ENCODE results near the gene CRLF1.
A peak's percentile ranks its signal among the peaks of the same experiment; 100 is the strongest.

CRLF1 gene

DNA sequence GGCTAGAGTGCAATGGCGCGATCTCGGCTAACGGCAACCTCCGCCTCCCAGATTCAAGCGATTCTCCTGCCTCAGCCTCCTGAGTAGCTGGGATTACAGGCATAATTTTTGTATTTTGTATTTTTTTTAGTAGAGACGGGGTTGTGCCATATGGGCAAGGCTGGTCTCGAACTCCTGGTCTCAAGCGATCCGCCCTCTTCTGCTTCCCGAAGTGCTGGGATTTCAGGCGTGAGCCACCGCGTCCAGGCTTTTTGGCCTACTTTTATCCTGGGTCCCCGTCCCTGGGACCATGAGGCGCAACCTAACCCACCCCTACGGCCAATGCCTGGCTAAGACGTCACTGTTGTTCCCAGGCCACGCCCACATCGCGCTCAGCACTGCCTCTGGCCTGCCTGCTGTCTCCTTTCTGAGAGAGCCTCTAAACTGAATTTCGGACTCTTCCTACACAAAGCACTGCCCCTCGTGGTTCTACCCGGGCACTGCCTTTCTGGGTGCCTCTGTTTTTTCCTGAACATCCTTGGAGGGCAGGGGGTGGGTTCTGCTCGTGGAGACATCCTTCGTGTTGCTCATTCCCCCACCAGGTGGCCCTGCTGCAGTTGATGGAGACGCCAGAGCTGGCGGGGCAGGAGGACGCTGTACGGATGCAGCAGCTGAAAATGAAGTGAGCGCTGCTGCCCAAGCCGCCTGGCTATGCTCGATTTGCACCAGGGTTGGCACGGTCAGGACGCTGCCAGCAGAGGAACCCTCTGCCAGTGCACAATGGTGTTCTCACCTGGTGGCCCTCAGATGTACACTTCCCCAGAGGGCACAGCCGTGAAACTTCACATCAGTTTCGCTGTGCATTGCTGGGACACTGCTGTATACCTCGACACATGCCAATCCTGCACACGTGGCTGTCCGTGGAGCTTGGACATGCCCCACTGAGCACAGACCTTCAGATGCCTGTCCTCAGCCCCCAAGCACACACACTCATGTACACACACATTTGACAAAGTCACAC, 16.0 kb downstream of the CRLF1 start:
- DNase-seq, result peak; percentile 91

DNA sequence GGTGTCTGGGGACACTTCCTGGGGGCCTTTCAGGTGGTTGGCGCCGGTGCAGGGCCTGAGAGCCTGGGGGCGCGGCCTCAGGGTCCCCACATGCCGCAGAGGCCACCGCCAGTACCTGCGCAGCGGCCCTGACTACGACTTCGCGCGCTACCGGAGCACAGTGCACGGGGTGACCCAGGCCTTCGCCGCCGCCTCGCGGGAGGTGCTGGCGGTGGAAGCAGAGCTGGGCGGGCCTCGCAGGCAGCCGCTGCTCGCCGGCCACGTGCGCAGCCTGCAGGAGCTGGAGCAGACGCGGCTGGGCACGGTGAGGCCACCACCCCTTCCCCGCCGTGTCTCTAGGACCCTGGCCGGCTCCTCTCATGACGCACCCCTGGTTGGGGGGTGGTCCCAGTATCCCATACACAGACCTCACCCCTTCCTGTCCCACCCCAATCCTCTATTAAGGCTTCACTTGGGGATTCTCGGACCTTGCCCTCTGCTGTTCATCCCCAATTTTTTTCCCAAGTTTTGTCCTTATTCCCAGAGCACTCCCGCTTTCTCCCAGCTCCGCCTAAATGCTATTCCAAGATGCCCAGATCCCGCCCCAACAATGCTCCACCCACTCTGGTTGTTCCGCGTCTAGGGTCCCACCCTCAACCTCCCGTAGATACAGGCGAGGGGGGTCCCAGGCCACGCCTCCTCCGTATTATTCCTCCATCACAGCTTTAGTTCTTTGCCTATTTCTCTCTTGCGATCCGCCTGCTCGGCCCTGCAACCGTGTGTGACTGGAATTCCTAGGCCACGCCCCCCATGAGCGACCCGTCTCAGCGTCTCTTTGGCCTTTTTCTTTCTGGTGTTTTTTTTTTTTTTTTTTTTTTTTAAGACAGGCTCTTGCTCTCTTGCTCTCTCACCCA, 17.0 kb downstream of the CRLF1 start:
- DNase-seq, result peak; percentile 72

DNA sequence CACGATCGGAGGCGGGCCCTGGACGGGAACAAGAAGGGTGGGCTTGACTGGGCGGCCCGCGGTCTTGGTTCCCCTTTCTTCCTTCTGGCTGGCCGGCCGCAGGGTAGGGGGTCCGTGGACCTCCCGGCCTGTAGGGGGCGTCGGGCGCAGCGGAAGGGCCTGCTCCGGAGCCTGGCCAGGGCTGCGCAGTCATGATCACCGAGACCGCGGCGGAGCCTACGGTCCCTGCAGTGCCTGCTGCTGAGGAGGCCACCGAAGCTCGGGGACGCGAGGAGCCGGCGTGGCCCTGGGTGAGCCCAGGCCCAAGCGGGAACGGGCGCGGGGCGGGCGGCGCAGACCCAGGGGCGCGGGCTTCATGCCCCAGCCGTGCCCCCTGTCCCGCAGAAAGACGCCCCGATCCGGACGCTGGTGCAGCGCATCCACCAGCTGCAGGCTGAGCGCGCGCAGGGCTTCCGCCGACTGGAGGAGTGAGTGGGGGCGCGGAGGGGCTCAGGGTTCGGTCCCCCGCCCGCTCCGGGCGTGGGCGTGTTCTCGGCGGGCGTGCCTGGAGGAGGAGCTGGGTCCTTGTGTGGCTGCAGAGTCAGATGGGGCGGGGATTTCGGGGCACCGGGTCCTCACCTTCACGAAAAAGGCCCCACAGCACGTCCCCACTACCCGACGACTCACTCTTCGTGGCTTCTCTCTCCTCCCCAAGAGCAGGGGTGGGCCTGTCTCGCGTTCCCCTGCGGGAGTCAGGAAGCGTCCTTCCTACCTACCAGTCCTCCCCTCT, 17.8 kb downstream of the CRLF1 start, which contains the start of gene REX1BD:
TSS of gene REX1BD (plus strand) at position 188 of the 769 bp plus-strand sequence. CDS start at position 192, 4 bp downstream.
- DNase-seq, result peak; percentile 53

DNA sequence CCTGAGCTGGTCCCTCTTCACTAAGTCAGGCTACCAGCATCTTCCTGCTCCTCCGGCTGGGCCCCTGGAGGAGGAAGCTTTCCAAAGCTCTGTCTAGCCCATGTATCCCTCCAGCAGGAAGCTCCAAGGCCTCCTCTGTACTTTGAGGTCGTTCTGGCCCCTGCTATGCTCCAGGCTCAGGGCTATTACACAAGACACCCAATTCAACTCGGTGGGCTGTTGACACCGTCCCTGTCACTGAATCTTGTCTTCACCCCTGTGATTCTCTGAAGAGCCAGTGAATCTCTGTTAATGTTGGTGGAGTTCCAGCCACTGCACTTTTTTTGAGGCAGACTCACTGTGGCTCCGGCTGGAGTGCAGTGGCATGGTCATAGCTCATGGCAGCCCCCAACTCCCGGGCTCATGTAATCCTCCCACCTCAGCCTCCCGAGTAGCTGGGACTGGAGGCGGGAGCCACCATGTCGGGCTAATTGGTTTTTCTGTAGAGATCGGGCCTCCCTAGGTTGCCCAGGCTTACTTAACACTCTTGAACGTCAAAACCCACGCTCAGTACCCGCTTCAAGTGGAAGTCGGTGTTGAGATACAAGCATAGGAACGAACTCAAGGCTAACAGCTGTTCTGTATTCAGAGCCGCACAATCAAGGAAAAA, 18.5 kb downstream of the CRLF1 start:
- DNase-seq, result no peak

DNA sequence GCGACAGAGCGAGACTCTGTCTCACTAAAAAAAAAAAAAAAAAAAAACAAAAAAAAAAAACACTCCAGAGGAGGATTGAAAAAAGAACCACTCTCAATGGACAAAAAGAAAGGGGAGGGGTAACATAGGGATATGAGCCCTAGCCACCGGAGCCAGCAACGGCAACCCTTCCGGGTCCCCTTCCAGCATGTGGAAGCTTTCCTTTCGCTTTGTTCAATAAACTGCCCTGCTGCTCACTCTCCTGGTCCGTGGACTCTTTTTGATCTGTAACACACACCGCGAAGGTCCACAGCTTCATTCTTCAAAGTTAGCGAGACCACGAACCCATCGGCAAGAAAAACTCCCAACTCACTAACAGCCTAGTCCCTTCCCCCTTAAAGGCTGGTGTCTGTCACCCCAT, 19.0 kb downstream of the CRLF1 start:
- DNase-seq, result no peak

DNA sequence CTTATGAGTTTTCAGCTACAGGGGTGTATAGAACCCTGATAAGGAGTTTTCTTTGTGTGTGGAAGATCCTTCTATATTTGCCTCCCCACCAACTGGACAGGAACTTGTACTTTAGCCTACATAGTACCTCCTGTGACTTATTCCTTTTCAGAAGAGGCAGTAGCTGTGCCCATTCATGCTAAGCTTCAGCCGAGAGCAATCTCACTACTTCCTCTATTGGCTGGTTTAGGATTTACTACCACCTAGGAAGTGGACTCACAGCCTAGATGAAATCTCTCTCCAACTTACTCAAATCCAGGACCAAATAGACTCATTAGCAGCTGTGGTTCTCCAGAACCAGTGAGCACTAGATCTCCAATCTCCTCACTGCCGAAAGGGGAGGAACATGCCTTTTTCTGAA, 20.3 kb downstream of the CRLF1 start:
- no peak for DNase-seq

DNA sequence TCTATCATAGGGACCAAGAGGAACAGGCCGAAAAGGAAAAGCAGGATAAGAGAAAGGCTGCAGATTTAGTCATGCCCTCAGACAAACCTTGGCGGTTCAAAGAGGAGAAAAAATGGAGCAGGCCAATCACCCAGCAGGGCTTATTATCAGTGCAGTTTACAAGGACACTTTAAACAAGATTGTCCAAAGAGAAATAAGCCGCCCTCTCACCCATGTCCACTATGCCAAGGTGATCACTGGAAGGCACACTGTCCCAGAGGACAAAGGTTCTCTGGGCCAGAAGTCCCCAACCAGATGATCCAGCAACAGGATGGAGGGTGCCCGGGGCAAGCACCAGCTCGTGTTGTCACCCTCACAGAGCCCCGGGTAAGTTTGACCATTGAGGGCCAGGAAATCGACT, 26.3 kb downstream of the CRLF1 start:
- DNase-seq, result no peak

DNA sequence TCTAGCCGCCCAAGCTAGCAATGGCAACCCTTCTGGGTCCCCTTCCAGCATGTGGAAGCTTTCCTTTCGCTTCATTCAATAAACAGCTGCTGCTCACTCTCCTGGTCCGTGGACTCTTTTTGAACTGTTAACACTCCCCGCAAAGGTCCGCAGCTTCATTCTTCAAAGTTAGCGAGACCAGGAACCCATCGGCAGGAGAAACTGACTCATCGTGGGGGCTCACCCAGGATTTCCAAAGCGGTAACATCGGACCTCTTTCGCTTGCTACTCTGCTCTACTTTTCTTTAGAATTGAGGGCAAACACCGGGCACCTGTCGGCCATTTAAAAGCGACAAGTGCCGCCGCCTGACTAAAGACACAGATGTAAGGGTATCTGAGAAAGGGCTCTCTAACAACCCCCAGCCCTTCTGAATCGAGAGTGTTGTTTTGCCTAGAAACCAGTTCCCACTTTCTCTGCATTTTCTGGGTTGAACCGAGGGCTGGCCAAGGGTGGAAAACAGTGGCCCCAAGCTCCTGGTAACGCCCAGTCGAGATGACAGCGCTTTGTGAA, 29.2 kb downstream of the CRLF1 start:
- DNase-seq, result no peak

DNA sequence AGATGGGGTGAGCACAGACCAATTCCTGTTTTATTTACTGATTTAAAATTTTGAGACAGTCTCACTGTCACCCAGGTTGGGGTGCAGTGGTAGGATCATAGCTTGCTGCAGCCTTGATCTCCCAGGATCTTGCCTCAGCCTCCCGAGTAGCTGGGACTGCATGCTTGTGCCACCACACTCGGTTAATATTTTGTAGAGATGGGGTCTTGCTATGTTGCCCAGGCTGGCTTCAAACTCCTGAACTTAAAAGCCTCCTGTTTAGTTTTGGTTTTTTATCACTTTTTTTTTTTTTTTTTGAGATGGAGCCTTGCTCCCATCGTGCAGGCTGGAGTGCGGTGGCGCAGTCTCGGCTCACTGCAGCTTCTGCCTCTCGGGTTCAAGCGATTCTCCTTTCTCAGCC, 30.2 kb downstream of the CRLF1 start:
- no peak for DNase-seq

DNA sequence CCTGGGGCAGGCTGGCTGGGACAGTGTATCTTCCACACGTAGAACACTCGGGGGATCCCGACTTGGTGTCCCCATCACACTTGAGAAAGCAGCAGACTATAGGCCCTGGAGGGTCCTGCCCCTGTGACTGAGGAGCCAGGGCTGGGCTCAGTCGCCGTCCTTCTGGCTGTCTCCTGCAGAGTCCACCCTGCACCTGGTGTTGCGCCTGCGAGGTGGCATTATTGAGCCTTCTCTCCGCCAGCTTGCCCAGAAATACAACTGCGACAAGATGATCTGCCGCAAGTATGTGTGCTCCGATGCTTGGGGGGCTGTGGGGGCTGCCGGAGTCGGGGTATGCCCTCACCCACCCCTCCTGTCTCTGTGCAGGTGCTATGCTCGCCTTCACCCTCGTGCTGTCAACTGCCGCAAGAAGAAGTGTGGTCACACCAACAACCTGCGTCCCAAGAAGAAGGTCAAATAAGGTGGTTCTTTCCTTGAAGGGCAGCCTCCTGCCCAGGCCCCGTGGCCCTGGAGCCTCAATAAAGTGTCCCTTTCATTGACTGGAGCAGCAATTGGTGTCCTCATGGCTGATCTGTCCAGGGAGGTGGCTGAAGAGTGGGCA, 31.8 kb downstream of the CRLF1 start:
- DNase-seq, result no peak

DNA sequence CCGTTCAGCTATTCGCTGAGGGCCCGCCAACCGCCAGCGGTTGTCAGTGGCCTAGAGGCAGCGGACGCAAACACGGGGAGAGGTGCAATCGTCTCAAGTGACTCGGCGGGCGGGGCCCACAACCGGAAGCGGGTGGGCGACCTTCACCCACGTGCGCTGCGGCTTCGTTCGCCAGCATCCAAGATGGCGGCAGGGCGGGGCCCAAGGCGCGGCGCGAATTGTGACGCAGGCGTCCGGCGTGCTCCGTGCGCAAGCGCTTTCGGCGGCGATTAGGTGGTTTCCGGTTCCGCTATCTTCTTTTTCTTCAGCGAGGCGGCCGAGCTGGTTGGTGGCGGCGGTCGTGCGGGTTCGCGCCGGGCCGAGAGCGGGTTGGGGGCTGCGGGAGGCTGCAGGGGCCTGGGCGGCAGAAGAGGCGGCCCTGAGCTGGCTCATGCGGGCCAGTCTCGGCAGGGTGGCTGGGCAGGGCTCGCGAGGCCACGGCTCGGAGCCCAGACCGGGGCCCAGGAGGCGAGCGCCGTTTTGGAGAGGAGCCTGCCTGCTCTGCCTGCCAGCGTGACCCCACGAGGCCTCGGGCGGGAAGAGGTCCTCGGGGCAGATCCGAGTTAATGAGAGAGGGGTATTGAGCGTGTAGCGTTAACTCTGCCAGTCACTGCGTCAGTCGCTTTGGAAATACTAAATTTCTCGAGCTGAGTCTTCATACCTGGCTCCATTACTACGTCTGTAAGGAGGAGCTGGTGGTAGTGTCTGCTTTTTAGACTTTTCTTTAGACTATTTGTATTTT, 34.8 kb downstream of the CRLF1 start, which contains the start of gene UBA52:
TSS of gene UBA52 (plus strand) at position 294 of the 781 bp plus-strand sequence. CDS start 1,444 bp downstream, outside the sequence.
- DNase-seq, result peak; percentile 93

DNA sequence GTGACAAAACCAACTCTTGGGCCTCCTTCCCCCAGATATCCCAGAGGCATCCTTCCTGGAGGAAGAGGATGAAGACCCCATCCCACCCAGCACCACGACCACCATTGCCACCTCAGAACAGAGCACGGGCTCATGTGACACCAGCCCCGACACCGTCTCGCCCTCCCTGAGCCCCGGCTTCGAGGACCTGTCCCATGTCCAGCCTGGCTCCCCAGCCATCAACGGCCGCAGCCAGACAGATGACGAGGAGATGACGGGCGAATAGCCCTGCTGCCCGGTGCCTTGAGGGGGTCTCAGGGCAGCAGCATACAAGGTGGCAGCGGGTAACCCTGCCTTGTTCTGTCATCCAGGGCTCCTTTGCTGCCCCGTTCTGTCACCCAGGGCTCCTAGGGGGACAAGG, 38.2 kb downstream of the CRLF1 start:
- no peak for DNase-seq

DNA sequence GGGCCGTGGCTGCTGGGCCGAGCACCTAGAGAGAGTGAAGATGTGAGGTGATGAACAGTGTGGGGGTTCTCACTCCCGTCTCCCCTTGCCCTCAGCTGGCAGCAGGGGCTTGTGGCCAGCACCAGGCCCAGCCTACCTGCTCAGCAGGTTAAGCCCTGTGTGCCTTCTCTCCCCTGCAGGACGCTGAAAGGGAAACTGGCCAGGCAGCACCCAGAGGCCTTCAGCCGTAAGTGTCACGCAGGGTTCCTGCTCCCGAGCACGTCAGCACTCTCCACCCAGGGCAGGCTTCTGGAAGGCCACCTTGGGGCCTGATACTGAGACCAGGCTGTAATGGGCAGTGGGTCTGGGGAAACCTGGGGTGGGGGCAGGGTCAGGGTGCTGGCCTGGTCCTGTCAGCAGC, 39.6 kb downstream of the CRLF1 start:
- DNase-seq, result no peak

DNA sequence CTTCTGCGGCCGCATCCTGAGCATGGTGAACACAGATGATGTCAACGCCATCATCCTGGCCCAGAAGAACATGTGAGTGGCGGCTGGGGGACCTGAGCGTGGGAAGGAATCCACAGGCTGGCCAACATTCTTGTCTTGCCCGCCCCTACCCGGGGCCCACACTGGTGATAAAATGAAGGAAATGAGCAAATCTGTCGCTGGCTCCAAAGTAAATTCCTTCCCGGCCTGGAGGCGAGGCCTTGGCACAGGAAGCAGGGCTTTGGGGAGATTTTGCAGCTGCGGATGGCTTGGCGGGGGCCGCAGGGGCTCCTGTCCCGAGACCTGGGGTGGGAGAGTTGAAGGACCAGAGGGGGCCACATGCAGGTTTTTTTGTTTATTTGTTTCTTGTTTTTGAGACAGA, 44.5 kb downstream of the CRLF1 start:
- DNase-seq, result no peak

DNA sequence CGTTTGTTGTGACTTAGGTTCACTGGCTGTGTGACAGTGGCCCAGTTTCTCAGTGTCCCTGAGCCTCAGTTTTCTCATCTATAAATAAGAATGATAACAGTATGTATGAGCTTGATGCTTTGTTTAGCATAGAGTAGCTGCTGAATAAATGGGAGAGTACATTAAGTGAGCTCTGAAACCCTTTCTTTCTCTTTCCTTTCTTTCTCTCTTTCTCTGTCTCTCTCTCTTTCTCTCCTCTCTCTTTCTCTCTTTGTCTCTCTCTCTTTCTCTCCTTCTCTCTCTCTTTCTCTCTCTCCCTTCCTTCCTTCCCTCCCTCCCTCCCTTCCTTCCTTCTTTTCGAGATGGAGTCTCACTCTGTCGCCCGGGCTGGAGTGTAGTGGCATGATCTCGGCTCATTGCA, 46.9 kb downstream of the CRLF1 start:
- DNase-seq, result no peak

DNA sequence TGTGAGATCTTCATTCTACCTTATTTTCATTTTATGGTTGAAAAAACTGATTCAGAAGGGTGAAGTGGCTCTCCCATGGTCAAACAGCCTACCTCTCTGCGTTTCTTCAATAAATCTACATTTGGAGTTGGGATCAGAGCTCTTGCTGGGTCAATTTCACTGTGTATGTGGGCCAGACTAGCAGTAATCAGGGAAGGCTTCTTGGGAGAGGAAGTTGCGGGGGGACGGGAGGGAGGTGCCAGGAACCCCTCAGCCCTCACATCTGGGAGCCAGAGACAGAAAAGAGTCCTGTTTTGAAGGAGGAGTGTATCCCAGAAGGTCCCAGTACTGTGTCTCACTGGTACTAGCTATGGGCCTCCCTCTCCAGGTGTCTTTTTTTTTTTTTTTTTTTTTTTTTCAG, 48.0 kb downstream of the CRLF1 start:
- DNase-seq, result no peak

DNA sequence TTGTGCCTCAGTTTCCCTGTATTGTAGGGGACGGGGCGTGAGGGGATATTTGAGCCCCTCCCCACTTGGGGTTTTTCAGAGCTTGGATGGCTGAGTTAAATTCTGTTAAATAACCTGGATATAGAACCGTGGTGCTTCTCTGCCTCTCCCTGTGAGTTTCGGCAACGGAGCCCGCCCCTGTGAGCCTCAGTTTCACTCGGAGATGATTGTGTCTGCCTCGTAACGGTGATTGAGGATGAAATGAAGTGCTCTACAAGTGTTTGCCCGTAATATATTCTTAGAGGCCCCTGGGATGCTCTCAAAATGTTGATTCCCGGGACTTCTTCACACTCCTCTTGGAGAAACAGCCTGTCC, 48.4 kb downstream of the CRLF1 start:
- no peak for DNase-seq

DNA sequence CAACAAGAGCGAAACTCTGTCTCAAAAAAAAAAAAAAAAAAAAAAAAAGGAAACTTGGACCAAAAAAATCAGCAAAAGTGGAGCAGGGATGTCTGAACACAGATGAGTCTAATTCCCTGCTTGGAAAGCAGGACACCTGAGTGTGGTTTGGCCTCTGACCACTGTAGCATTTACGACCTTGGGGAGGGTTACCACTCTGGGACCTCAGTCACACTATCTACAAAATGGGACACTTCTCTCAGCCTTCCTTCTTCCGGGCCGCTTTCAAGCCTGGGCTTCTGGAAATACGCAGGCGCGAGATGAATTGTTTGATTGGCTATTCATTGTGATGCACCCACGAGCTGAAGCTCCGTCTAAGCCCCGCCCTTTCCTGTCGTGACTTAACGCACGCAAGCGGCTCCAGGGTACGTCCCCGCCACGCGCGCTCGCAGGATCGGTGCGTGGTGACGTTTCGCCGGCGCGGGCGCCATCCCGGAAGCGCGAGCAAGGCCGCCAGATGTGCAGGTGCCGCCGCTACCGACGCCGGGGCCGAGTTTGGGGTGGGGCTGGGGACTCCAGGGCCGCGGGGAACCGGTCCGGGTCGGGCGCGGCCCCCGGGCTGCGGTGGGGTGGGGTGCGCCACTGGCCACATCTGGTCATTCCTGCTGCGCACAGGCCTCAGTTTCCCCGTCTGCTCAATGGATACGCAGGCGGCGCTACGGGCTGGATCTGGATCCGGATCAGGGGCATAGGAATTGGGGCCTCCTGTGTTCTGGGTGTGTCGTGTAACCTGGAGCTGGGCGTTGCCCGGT, 49.0 kb downstream of the CRLF1 start, which contains the start of gene KXD1:
TSS of gene KXD1 (plus strand) at position 460 of the 791 bp plus-strand sequence. CDS start 4,187 bp downstream, outside the sequence.
- peak; percentile 92 for DNase-seq

DNA sequence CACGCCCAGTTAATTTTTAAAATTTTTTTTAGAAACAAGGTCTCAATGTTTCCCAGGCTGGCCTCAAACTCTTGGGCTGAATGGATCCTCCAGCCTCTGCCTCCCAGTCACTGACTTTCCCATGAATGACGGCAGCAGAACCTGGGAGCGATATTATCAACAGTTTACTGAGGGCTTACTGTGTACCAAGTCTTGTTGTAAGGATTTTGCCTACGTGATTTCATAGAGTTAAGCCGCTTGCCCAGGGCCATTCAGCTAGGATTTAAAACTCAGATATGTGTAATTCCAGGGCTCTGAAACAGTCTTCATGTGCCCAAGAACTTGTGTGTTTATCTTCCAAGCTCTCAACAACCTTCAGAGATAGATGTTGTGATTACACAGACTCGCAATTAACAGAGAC, 55.0 kb downstream of the CRLF1 start:
- DNase-seq, result no peak

Data from NCI-H2227 treated with DMSO at 0.1 percent for 48 hours (cell line).